Measurements from ENCODE around the gene PAQR4.
A peak's percentile ranks its signal among the peaks of the same experiment; 100 is the strongest.

PAQR4 gene

GRCh38 chr16:3010510-3010909, 41.4 kb downstream of the PAQR4 start:
- Histone ChIP-seq H3K9me2 (replicated peaks; ENCODE audit: insufficient read depth, low read length) (no peaks in the 10 kb centered on the region), H2AFZ (ENCODE audit: low read length) (no peak overlapping the region), H3K4me3 (ENCODE audit: low read length) (no peak overlapping the region), H3K36me3 (replicated peaks; ENCODE audit: insufficient read depth, low read length) (no peaks in the 10 kb centered on the region), H3K9ac (ENCODE audit: low read length) (no peak overlapping the region), H3K4me1 (ENCODE audit: low read length) (peaks cover 17% of the 10 kb centered on the region), H3K9me3 (replicated peaks; ENCODE audit: insufficient read depth, low read length) (no peaks in the 10 kb centered on the region), H3K4me2 (ENCODE audit: low read depth, low read length) (no peak overlapping the region), H3K79me2 (ENCODE audit: low read length) (no peaks in the 10 kb centered on the region), H3K27me3 (replicated peaks; ENCODE audit: insufficient read depth, low read length) (peaks cover 81% of the 10 kb centered on the region), H4K20me1 (ENCODE audit: insufficient read depth, low read length) (no peaks in the 10 kb centered on the region), H3K27ac (ENCODE audit: low read length) (no peak overlapping the region), H3F3A (ENCODE audit: insufficient read depth, low read length) (peaks cover 3% of the 10 kb centered on the region; the same call in 1 of the 2 replicates)
- TF ChIP-seq CTCF (IDR thresholded peaks at IDR 0.05; ENCODE audit: low read length) (no peak), EZH2phosphoT487 (IDR thresholded peaks at IDR 0.05; ENCODE audit: low read length) (no peak), EZH2 (optimal IDR thresholded peaks at IDR 0.05; ENCODE audit: low read depth, low read length) (no peak)
- no peak for DNase-seq

GRCh38 chr16:3012246-3012645, 43.1 kb downstream of the PAQR4 start:
- H3K9me2 ChIP-seq (replicated peaks; ENCODE audit: insufficient read depth, low read length), result no peaks in the 10 kb centered on the region
- H3K27me3 ChIP-seq (replicated peaks; ENCODE audit: insufficient read depth, low read length), result peaks cover 93% of the 10 kb centered on the region
- H3K79me2 ChIP-seq (ENCODE audit: low read length), result no peaks in the 10 kb centered on the region
- H3K4me3 ChIP-seq (ENCODE audit: low read length), result no peak overlapping the region
- H3F3A ChIP-seq (ENCODE audit: insufficient read depth, low read length), result peaks cover under 1% of the 10 kb centered on the region; the same call in 1 of the 2 replicates
- DNase-seq, result no peak
- no peak for TF ChIP-seq EZH2 (optimal IDR thresholded peaks at IDR 0.05; ENCODE audit: low read depth, low read length)
- no peak for TF ChIP-seq CTCF (IDR thresholded peaks at IDR 0.05; ENCODE audit: low read length)
- no peak for TF ChIP-seq EZH2phosphoT487 (IDR thresholded peaks at IDR 0.05; ENCODE audit: low read length)
- H3K9me3 ChIP-seq (replicated peaks; ENCODE audit: insufficient read depth, low read length), result no peaks in the 10 kb centered on the region
- no peaks in the 10 kb centered on the region for H3K36me3 ChIP-seq (replicated peaks; ENCODE audit: insufficient read depth, low read length)
- H3K4me1 ChIP-seq (ENCODE audit: low read length), result peaks cover 17% of the 10 kb centered on the region
- H2AFZ ChIP-seq (ENCODE audit: low read length), result no peak overlapping the region
- H3K9ac ChIP-seq (ENCODE audit: low read length), result no peak overlapping the region
- H3K4me2 ChIP-seq (ENCODE audit: low read depth, low read length), result peak overlapping the region; percentile 16; the same call in 1 of the 2 replicates
- H3K27ac ChIP-seq (ENCODE audit: low read length), result no peak overlapping the region
- no peaks in the 10 kb centered on the region for H4K20me1 ChIP-seq (ENCODE audit: insufficient read depth, low read length)

- Histone ChIP-seq H3K9me2 (replicated peaks; ENCODE audit: insufficient read depth, low read length) (no peaks in the 10 kb centered on the region), H3K27ac (ENCODE audit: low read length) (no peak within 1 kb of the TSS), H3K4me3 (ENCODE audit: low read length) (no peak within 1 kb of the TSS)
Observed at GRCh38 chr16:3012828-3013420, 43.8 kb downstream of the PAQR4 start, which contains the start of gene CLDN9. TSS of gene CLDN9 (plus strand) at chr16:3012923. CDS start at chr16:3013363, 440 bp downstream.

More at GRCh38 chr16:3012828-3013420, 43.8 kb downstream of the PAQR4 start, which contains the start of gene CLDN9:
- no peak within 1 kb of the TSS for H3K9ac ChIP-seq (ENCODE audit: low read length)
- DNase-seq, result peak; percentile 54
- no peaks in the 10 kb centered on the region for H3K9me3 ChIP-seq (replicated peaks; ENCODE audit: insufficient read depth, low read length)
- H4K20me1 ChIP-seq (ENCODE audit: insufficient read depth, low read length), result no peaks in the 10 kb centered on the region
- no peaks in the 10 kb centered on the region for H3K79me2 ChIP-seq (ENCODE audit: low read length)
- TF ChIP-seq CTCF (IDR thresholded peaks at IDR 0.05; ENCODE audit: low read length) (no peak), EZH2phosphoT487 (IDR thresholded peaks at IDR 0.05; ENCODE audit: low read length) (no peak), EZH2 (optimal IDR thresholded peaks at IDR 0.05; ENCODE audit: low read depth, low read length) (no peak)
- H3F3A ChIP-seq (ENCODE audit: insufficient read depth, low read length), result no peaks in the 10 kb centered on the region
- H2AFZ ChIP-seq (ENCODE audit: low read length), result no peak within 1 kb of the TSS
- H3K36me3 ChIP-seq (replicated peaks; ENCODE audit: insufficient read depth, low read length), result no peaks in the 10 kb centered on the region
- peak within 1 kb of the TSS; percentile 16; the same call in 1 of the 2 replicates for H3K4me2 ChIP-seq (ENCODE audit: low read depth, low read length)
- H3K27me3 ChIP-seq (replicated peaks; ENCODE audit: insufficient read depth, low read length), result peaks cover 94% of the 10 kb centered on the region
- peaks cover 10% of the 10 kb centered on the region for H3K4me1 ChIP-seq (ENCODE audit: low read length)
